H9 (cell line): Measurements from ENCODE around the gene GALNT12. TPM values are rescaled to one million over a fixed set of nuclear protein-coding genes. Genes with fewer than 3 reads are reported as not detected.

Experiments used
- DNase-seq: peaks from one replicate; pipeline ENCODE4 v3.0.0-alpha.2; 2017
- H2AFZ ChIP-seq: one replicate; pipeline ENCODE4 v1.6.1; 2013; ENCODE audit warnings: mild to moderate bottlenecking, low read length, control low read depth, moderate library complexity
- H2AK5ac ChIP-seq: 2 replicates; pipeline ENCODE4 v1.6.1; 2013; ENCODE audit warnings: low read length, control low read depth, mixed read lengths; ENCODE audit not compliant: insufficient read length
- H2BK120ac ChIP-seq: one replicate; pipeline ENCODE4 v1.6.1; 2013; ENCODE audit warnings: low read depth, mild to moderate bottlenecking, low read length, control low read depth, inconsistent platforms; ENCODE audit not compliant: poor library complexity, severe bottlenecking
- H2BK12ac ChIP-seq: 2 replicates; pipeline ENCODE4 v1.6.1; 2013; ENCODE audit warnings: low read length, control low read depth, mixed read lengths, low read depth; ENCODE audit not compliant: insufficient read length
- H2BK15ac ChIP-seq: 2 replicates; pipeline ENCODE4 v1.6.1; 2013; ENCODE audit warnings: low read depth, low read length, control low read depth
- H2BK20ac ChIP-seq: one replicate; pipeline ENCODE4 v1.6.1; 2013; ENCODE audit warnings: low read depth, mild to moderate bottlenecking, low read length, control low read depth, inconsistent platforms; ENCODE audit not compliant: poor library complexity, severe bottlenecking
- H2BK5ac ChIP-seq: 2 replicates; pipeline ENCODE4 v1.6.1; 2013; ENCODE audit warnings: low read length, control low read depth, mixed read lengths; ENCODE audit not compliant: insufficient read length
- H3K14ac ChIP-seq: 2 replicates; pipeline ENCODE4 v1.6.1; 2013; ENCODE audit warnings: low read length, control low read depth; ENCODE audit not compliant: insufficient read depth
- H3K18ac ChIP-seq: 2 replicates; pipeline ENCODE4 v1.6.1; 2013; ENCODE audit warnings: low read depth, mild to moderate bottlenecking, mixed read lengths, low read length, control low read depth; ENCODE audit not compliant: insufficient read length
- H3K23ac ChIP-seq: 2 replicates; pipeline ENCODE4 v1.6.1; 2013; ENCODE audit warnings: low read length, control low read depth, mixed read lengths, low read depth; ENCODE audit not compliant: insufficient read length
- H3K23me2 ChIP-seq: 2 replicates; pipeline ENCODE4 v1.6.1; 2013; ENCODE audit warnings: low read depth, mild to moderate bottlenecking, mixed read lengths, low read length, control low read depth; ENCODE audit not compliant: insufficient read length, poor library complexity, severe bottlenecking
- H3K27ac ChIP-seq: 2 replicates; pipeline ENCODE4 v1.5.1; 2013; ENCODE audit warnings: low read length, control low read depth, mixed read lengths, low read depth; ENCODE audit not compliant: insufficient read length
- H3K27me3 ChIP-seq: 2 replicates; pipeline ENCODE4 v1.6.1; 2013; ENCODE audit warnings: low read length, control low read depth, inconsistent platforms; ENCODE audit not compliant: insufficient read depth
- H3K4ac ChIP-seq: 2 replicates; pipeline ENCODE4 v1.6.1; 2013; ENCODE audit warnings: low read depth, mild to moderate bottlenecking, control low read depth, inconsistent platforms, low read length, moderate library complexity
- H3K4me1 ChIP-seq: 2 replicates; pipeline ENCODE4 v1.6.1; 2013; ENCODE audit warnings: low read length, control low read depth, inconsistent platforms; ENCODE audit not compliant: insufficient read depth
- H3K4me2 ChIP-seq: 2 replicates; pipeline ENCODE4 v1.6.1; 2013; ENCODE audit warnings: low read length, control low read depth, mixed read lengths; ENCODE audit not compliant: insufficient read length, insufficient read depth
- H3K56ac ChIP-seq: 2 replicates; pipeline ENCODE4 v1.6.1; 2013; ENCODE audit warnings: low read depth, mild to moderate bottlenecking, mixed read lengths, low read length, control low read depth; ENCODE audit not compliant: insufficient read length
- H3K79me1 ChIP-seq: 2 replicates; pipeline ENCODE4 v1.6.1; 2013; ENCODE audit warnings: low read depth, mild to moderate bottlenecking, moderate library complexity, low read length, control low read depth, inconsistent platforms; ENCODE audit not compliant: insufficient read depth, poor library complexity, severe bottlenecking
- H3K79me2 ChIP-seq: 2 replicates; pipeline ENCODE4 v1.6.1; 2013; ENCODE audit warnings: low read length, control low read depth, inconsistent platforms; ENCODE audit not compliant: insufficient read depth
- H3K9ac ChIP-seq: 2 replicates; pipeline ENCODE4 v1.6.1; 2013; ENCODE audit warnings: low read length, control low read depth, mixed read lengths; ENCODE audit not compliant: insufficient read length; ENCODE audit errors: extremely low read depth
- H3K9me3 ChIP-seq: one replicate; pipeline ENCODE4 v1.6.1; 2013; ENCODE audit warnings: low read depth, low read length, inconsistent platforms; ENCODE audit not compliant: control insufficient read depth
- H3T11ph ChIP-seq: one replicate; pipeline ENCODE4 v1.6.1; 2013; ENCODE audit warnings: mild to moderate bottlenecking, low read length, control low read depth, inconsistent platforms
- H4K20me1 ChIP-seq: one replicate; pipeline ENCODE4 v1.6.1; 2013; ENCODE audit not compliant: control insufficient read depth, insufficient read length, insufficient read depth
- H4K5ac ChIP-seq: 2 replicates; pipeline ENCODE4 v1.6.1; 2013; ENCODE audit warnings: low read depth, mild to moderate bottlenecking, mixed read lengths, low read length, control low read depth; ENCODE audit not compliant: insufficient read length
- H4K8ac ChIP-seq: replicated peaks from 2 replicates; pipeline ENCODE4 v1.6.1; 2013; ENCODE audit warnings: low read length, control low read depth, mixed read lengths, low read depth; ENCODE audit not compliant: insufficient read length
- H4K91ac ChIP-seq: 2 replicates; pipeline ENCODE4 v1.6.1; 2013; ENCODE audit warnings: low read depth, mild to moderate bottlenecking, moderate library complexity, mixed read lengths, low read length, control low read depth; ENCODE audit not compliant: insufficient read length
- H3K27ac Mint-ChIP-seq, 3 experiments: 2 replicates in 2 of 3; 3 replicates in 1 of 3; pipeline ENCODE4 v1.8.0; 2020 to 2021; ENCODE audit warnings: mixed read lengths in 3 of 3, mild to moderate bottlenecking in 1 of 3, moderate library complexity in 1 of 3
- H3K27me3 Mint-ChIP-seq: 2 replicates; pipeline ENCODE4 v1.8.0; 2021; ENCODE audit warnings: low read depth, mild to moderate bottlenecking, moderate library complexity, mixed read lengths
- H3K36me3 Mint-ChIP-seq, 3 experiments: 2 replicates in 2 of 3; 3 replicates in 1 of 3; pipeline ENCODE4 v1.8.0; 2020 to 2021; ENCODE audit warnings: low read depth in 3 of 3, mixed read lengths in 3 of 3; ENCODE audit not compliant: insufficient read depth in 1 of 3
- H3K4me1 Mint-ChIP-seq, 2 experiments: 2 replicates each; pipeline ENCODE4 v1.8.0; 2020; ENCODE audit warnings: mixed read lengths in 2 of 2
- H3K4me3 Mint-ChIP-seq, 2 experiments: 2 replicates in 1 of 2; 3 replicates in 1 of 2; pipeline ENCODE4 v1.8.0; 2020 to 2021; ENCODE audit warnings: mild to moderate bottlenecking in 2 of 2, mixed read lengths in 2 of 2, moderate library complexity in 1 of 2
- H3K9me3 Mint-ChIP-seq, 2 experiments: 2 replicates in 1 of 2; 3 replicates in 1 of 2; pipeline ENCODE4 v1.8.0; 2020; ENCODE audit warnings: mild to moderate bottlenecking in 2 of 2, mixed read lengths in 2 of 2, moderate library complexity in 1 of 2
- WGBS: extraction: QIAGEN DNeasy Blood & Tissue Kit; methylation state at CpG from one replicate; pipeline ENCODE4 v1.1.7; 2013; ENCODE audit warnings: missing lambda C conversion rate, low lambda C conversion rate, mixed read lengths; ENCODE audit not compliant: insufficient read length; ENCODE audit errors: extremely low coverage; 5-methylcytosine and 5-hydroxymethylcytosine counted together
- total RNA-seq: library from RNA; stranded (reverse); gene quantifications from 2 replicates; pipeline ENCODE4 v1.2.1, GENCODE V29; 2021
- TF ChIP-seq, protein P1 (sequence below): fragments of 200-600 bp; sonication (generic); conservative IDR thresholded peaks from 3 replicates; pipeline ENCODE4 v1.8.0; 2021; ENCODE audit warnings: antibody characterized with exemption, mild to moderate bottlenecking

Gene GALNT12
- total RNA-seq, 1 experiment from 2014 or later, result 18.0 TPM

DNA sequence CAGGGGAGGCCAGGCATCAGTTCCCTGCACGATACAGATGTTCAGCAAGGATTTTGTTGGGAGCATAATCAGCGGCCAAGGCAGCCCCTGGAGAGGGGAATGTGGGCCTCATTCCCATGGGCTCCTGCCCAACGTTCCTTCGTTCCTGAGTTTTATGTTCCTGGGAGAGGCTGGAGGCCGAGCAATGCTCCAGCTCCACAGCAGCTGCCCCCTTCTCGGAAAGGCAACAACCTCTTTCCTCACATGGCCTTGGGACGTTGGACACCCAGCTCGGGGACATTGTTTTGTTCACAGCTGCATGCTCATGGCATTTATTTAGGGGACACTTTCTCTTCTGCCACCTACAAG is 72.5 kb downstream of the GALNT12 start:
- Mint-ChIP-seq H3K27me3 (peaks cover 39% of the 10 kb centered on the region), H3K27ac (no peak overlapping the region), H3K36me3 (no peaks in the 10 kb centered on the region), H3K4me1 (no peaks in the 10 kb centered on the region), H3K9me3 (no peaks in the 10 kb centered on the region), H3K4me3 (no peak overlapping the region)
- DNase-seq, result no peak
- Histone ChIP-seq H3K23ac (no peak overlapping the region), H2BK120ac (no peak overlapping the region), H4K91ac (no peak overlapping the region), H2BK12ac (no peak overlapping the region), H3K56ac (no peak overlapping the region), H3K4ac (no peak overlapping the region), H3K27me3 (no peaks in the 10 kb centered on the region), H3K4me2 (no peak overlapping the region), H3K79me1 (no peaks in the 10 kb centered on the region), H2BK5ac (no peak overlapping the region), H3K23me2 (no peaks in the 10 kb centered on the region), H3T11ph (no peak overlapping the region), H3K14ac (no peak overlapping the region), H2BK15ac (no peak overlapping the region), H3K9me3 (no peaks in the 10 kb centered on the region), H2BK20ac (no peak overlapping the region), H3K27ac (no peak overlapping the region), H3K79me2 (no peaks in the 10 kb centered on the region), H4K20me1 (no peaks in the 10 kb centered on the region), H2AFZ (no peak overlapping the region), H2AK5ac (no peak overlapping the region), H3K9ac (no peak overlapping the region), H4K8ac (no peak overlapping the region), H3K4me1 (no peaks in the 10 kb centered on the region), H3K18ac (no peak overlapping the region), H4K5ac (no peak overlapping the region)
- WGBS, result no CpG with 5 or more reads among the region's 8 CpGs
- TF ChIP-seq, protein P1, sequence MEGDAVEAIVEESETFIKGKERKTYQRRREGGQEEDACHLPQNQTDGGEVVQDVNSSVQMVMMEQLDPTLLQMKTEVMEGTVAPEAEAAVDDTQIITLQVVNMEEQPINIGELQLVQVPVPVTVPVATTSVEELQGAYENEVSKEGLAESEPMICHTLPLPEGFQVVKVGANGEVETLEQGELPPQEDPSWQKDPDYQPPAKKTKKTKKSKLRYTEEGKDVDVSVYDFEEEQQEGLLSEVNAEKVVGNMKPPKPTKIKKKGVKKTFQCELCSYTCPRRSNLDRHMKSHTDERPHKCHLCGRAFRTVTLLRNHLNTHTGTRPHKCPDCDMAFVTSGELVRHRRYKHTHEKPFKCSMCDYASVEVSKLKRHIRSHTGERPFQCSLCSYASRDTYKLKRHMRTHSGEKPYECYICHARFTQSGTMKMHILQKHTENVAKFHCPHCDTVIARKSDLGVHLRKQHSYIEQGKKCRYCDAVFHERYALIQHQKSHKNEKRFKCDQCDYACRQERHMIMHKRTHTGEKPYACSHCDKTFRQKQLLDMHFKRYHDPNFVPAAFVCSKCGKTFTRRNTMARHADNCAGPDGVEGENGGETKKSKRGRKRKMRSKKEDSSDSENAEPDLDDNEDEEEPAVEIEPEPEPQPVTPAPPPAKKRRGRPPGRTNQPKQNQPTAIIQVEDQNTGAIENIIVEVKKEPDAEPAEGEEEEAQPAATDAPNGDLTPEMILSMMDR, result no peak
